Measurements from ENCODE around the gene CCNQ.

The CCNQ gene

DNA sequence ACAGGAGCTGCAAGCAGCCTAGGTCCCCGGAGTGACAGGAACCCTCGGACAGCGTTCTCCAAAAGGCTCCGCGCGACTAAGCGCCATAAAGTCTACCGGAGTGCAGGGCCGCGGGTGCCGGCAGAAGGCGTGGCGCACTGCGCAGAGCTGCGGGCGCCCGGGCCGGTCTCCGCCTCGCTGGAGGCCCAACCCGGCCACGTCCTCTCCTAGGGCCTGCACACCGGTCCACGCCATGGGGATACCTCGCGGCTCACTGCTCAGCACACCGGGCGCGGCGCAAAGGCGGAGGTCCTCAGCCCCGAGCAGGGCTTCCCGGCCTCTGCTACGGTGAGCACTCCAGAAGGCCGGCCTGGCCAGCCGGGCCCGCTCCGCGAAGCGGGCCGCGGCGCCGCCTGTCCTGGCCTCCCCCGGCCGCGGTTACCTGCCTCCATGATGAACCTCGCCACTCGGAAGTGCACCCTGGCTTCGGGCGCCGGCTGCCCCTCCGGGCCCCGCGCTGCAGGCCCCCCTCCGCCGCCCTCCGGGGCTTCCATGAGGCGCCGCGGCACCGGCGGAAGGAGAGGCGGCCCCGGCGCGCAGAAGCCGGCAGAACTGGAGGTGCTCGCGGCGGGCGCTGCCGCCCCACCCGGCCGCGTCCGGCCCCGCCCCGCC is at the start of gene CCNQ:
Gene CCNQ (minus strand): TSS at position 599 of the 651 bp plus-strand sequence. CDS start 66 bp downstream, at position 533.
- no peak for DNase-seq (ENCODE audit: low read depth in 2 of 2)

DNA sequence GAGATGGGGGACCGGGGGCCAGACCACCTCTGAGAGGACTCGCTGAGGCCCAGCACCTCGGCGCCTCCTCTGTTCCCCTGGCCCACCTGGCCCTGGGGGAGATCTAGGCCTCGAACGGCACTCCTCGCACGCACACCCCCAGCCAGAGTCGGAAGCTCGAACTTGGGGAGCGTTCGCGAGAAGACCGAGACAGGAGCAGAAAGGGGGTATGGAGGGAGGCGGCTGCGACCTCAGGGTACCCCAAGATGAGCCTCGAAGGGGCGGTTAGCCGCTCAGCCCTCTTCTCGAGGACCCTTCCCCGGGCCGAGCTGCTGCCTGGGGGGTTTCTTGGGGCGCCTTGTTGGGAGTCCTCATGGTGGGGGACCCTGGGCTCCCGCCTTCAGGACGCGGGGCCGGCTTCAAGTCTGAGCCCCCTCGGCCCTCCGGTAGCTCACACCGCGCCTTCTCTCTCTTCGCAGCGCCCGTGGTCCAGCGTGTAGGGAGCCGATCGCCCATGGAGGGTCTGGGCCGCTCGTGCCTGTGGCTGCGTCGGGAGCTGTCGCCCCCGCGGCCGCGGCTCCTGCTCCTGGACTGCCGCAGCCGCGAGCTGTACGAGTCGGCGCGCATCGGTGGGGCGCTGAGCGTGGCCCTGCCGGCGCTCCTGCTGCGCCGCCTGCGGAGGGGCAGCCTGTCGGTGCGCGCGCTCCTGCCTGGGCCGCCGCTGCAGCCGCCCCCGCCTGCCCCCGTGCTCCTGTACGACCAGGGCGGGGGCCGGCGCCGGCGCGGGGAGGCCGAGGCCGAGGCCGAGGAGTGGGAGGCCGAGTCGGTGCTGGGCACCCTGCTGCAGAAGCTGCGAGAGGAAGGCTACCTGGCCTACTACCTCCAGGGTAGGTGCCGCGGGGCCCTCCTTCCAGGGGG is 48.8 kb upstream of the CCNQ start:
- no peak for DNase-seq (ENCODE audit: low read depth in 2 of 2)

DNA sequence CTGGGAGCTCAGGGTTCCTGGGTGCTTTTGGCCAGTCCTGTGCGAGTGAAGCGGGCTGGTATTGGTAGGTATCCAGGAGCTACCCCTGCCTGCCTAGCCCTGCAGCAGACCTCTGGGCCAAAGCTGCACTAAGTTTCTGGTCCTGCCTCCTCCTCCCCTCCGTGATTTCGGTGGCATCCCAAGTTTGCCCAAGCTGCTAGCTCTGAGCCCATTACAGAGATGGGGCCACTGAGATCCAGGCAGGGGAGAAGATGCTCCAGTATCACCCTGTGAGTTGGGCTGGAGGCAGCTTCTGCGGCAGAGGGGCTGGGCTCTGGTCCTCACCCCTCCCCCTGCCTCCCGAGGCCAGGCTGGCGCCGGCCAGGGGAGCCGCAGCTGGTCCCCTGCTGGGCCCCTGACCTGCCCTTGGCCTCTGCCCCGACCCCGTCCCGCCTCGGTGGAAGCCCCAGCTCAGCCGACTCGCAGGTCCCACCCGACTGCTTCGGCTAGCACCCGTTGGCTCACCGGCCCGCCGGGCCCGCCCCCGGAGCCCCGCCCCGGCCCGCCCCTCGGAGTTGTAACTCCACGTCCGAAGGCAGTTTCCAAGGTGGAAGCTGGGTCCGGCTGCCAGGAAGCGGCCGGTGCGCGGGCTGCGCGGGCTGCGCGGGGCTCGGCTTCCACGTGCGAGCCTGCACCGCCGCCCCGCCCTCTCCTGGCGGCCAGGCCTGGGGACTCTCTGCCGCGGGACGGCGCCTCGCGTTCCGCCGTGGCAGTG is 47.9 kb upstream of the CCNQ start, which contains the start of gene DUSP9:
Gene DUSP9 (plus strand): TSS at position 584 of the 754 bp plus-strand sequence. CDS start 751 bp downstream, outside the sequence.
- DNase-seq (ENCODE audit: low read depth in 2 of 2), result no peak

DNA sequence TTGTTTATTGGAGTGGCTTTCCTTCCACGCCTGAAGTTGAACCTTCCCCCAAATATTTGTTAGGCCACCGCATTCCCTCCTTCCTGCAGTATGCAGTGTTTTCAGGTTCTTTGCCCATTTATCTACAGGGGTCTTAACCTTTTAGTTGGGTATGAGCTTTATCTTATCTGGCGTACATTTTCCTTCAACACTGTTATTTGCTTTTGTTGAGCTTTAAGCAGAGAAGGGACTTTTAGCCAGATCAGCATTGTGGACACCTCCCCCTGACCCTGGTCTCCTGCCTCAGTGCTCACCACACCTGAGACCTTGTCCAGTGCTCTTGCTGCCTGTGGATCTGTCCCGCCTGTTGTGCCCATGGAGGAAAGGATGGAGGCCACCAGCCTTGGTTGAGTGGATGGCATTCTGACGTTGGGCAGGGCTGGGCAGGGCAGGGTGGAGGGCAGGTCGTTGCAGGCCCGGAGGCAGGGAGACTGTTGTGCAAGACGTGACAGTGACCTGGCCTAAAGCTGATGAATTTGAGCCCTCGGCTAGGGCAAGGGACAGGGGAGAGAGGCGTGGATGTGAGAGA is 47.1 kb upstream of the CCNQ start:
- no peak for DNase-seq (ENCODE audit: low read depth in 2 of 2)

DNA sequence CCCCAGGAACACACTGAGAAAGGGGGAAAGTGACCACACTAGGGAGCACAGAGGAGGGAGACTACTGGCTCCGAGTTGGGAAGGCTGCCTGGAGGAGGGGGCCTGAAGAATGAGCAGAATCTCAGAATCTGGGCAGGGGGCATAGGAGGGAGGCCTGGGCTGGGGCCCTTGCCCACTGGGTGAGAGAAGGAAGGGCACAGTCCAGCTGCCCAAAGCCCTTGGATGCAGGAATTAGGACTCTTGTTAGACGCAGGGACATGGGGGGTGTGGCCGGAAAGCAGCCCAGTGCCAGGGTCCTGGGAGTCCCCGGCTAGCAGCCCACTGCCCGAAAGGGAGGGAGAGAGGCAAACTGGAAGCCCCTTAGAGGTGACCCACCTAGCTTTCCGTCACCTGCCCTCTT is 46.2 kb upstream of the CCNQ start:
- no peak for DNase-seq (ENCODE audit: low read depth in 2 of 2)

DNA sequence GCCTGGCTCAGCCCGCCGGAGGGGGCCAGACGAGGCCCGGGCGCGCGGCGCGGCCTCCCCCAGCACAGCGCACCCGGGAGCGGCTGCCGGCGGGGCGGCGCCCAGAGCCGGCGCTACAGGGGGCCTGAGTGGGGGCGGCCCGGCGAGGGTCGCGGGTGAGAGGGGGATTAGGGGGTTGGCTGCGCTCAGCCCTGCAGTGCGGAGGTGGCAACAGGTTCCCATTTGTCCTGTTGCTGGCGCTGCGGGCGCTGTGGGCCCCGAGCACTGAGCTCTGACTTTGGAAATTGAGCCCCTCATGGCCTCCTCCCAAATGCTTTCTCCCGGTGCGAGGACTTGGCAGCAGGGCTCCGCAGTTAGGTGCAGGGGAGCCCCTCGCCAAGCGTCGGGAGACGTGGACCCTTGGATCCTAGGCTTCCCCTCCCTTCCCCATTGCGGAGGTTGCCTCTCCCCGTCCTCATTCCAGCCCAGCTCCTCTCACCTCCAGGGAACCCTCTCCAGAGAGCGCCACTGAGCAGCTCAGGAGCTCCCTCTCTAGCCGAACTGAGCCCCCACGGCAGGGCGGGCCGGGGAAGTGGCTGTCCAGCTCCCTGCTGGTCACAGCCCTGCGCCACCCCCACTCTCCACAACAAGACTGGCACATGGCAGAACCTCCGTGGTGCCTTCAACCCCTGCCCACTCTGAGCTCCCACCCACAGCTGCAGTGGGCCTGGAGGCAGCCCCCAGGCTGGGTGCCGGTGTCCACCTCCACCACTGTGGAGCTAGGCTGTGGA is 45.6 kb upstream of the CCNQ start:
- no peak for DNase-seq (ENCODE audit: low read depth in 2 of 2)

DNA sequence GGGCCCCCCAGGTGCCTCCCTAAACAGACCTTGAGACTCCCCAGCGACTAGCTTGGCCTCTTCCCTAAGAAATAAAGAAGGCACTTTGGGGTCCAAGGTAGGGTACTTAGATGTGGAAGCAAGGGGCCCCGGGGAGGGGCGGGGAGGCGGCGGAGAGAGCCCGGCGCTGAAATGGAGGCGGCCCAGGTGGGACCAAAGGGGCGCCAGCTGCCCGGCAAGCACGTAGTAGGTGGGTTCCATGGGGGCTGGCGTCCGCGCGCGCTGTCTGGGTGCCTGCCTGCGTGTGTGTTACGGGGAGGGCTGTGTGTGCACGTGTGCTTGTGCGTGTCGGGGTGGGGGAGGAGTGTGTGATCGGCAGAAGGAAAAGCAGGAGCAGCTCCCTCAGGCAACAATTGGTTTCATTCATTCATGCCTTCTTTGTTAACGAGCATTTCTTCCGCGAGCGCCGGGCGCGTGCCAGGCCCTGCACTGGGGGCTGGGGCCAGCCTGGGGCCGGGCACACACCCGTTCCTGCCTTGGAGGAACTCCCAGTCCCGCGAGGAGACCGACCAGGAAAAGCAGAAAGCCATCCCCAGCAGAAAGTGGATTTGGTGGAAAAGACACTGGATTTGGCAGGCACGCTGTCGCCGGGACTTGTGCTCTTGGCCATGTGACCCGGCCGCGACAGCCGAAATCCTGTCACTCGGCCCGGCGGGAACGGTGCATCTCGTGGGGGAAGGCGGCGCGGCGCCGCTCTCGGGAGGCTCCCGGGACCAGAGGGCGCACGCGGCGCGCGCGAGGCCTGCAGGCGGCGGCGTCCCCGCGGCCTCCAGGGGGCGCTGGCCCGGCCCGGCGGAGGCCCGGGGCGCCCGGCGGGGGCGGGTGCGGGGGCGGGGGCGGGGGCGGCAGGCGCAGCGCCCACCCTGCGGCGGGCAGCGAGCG is 44.8 kb upstream of the CCNQ start:
- no peak for DNase-seq (ENCODE audit: low read depth in 2 of 2)

DNA sequence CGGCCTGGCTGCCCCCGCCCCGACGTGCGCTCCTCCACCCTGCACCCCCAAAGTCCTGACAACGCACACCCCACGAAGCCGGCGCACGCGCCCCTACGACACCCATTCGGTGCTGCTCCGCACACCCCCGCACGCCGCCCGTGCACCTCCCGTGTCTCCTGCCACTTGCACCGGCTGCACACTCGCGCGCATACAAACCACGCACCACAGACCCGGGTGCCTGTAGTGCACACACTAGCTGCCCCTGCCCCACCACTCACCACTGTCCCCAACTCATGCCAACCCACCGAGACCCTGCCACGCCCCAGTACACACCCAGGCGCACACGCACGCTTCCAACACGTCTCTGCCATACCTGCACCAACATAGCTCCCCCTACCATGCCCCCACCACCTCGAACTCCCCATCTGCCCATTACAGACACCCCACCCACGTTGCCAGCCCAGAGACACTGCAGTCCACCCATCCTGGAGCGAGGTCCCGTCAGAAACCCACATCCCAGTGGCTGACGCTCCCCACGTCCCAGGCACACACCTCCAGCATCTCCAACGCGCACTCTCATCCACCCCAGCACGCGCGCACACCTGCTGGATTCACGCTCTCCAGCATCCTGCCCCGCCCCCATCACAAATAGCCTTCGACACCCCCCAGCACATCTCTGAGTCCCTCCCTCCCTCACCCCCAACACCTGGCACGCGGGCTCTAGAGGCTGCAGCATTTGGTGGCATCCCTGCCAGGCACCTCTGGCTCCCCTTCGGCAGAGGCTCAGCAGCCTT is 43.9 kb upstream of the CCNQ start:
- DNase-seq (ENCODE audit: low read depth in 2 of 2), result no peak

DNA sequence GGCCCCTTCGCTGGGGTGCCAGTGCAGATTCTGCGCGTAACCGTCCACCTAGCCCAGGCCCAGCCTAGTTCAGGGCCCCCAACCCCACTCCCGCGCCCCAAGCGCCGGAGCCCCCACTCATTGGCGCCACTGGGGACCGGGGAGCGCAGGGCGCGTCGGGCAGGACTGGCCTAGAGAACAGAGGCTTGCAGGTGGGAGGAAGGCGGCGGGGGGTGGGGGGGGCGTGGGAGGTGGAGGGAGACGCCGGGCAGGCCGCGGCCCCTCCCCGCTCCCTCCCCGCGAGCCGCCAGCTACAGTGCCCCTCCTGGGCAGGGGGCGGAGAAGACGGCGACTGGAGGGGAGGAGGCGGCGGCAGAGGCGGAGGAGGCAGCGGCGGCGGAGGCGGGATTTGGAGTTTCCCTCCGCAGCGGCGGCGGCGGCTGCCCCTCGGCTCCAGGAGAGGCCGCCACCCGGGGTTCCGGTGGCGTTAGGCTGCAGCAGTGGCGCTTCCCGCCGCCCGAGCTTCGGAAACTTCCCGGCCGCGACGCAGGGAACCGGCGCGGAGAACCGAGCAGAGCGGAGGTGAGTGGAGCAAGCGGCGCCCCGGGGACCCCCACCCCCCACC is 43.2 kb upstream of the CCNQ start:
- DNase-seq (ENCODE audit: low read depth in 2 of 2), result no peak

DNA sequence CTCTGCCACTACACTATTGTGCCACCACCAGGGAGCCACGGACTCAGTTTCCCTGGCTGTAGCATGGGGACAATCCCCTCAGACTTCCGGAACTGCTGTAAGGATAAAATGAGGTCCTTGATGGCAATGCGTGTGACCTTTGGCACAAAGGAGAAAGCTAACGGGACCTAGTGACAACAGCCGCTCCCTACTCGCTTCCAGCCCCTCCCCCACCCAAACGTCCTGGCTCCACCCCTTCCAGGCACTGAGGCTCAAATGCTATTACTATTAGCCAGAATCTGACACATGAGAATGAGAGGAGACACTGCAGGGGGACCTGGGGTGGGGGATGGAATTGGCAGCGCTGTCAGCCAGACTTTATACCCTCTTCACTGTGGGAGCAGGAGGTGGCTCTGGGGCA is 42.7 kb upstream of the CCNQ start:
- no peak for DNase-seq (ENCODE audit: low read depth in 2 of 2)

DNA sequence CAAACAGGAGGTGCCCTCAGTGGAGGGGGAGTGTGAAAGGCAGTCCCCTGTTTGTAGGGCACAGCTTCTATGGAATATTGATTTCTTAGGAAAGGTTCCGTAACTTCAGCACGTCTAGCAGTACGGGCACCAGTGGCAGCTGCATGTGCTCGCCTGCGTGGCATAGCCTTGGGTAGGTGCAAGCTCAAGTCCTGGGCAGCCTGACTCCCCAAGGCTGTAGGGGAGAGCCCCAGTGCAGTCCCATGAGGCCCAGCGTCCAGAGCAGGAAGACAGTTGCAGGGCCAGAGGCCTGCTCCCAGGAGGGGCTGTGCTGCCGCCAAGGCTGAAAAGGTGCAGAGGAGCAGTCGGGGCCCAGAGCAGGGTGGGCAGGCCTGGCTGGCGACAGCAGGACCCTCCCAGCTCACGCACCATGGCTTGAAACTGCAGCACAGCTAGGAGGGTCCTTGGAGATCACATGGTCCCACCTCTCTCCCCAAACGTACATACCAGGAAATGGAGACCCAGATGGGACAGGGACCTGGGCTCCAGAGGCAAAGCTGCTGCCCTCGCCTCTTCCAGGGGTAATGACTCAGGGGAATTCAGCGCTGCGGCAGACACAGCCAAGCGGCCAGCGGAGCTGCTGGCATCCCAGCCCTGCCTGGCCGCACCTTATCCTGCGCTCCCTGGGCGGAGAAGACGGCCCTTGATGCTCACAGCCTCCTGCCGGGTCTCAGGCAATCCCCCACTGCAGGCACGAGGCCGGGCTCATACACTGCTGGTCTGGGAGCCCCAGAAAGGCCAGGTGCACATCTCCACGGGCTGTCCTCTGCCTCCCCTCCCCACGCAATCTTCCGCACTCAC is 42.0 kb upstream of the CCNQ start:
- DNase-seq (ENCODE audit: low read depth in 2 of 2), result no peak

DNA sequence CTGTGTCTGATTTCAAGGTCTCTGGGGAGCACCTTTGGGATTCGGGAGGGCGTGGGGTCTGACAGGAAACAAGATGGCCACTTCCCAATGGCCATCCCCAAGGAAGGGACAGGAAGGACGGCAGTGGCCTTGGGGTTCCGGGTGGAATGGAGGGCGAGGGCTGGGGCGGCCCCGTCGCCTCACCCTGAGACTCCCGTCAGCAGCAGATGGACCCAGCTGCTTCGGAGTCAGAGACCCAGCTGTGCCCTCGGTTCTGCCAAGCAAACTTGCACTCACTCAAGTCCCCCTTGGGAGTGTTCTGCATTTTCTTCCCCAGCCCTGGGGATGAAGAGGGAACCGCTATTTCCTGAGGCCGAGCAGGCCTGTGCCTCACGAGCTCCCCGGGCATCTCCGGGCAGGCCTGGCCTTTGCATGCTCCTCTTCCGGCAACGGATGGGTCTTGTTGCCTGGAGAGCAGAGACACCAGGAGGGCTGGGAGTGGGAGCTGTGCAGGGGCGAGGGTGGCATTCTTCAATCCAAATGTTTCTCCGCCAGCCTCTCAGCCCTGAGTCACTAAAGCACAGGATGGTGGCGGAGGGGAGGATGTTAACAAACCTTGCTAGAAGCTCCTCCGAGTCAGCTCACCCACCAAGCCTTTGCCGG is 41.2 kb upstream of the CCNQ start:
- no peak for DNase-seq (ENCODE audit: low read depth in 2 of 2)

DNA sequence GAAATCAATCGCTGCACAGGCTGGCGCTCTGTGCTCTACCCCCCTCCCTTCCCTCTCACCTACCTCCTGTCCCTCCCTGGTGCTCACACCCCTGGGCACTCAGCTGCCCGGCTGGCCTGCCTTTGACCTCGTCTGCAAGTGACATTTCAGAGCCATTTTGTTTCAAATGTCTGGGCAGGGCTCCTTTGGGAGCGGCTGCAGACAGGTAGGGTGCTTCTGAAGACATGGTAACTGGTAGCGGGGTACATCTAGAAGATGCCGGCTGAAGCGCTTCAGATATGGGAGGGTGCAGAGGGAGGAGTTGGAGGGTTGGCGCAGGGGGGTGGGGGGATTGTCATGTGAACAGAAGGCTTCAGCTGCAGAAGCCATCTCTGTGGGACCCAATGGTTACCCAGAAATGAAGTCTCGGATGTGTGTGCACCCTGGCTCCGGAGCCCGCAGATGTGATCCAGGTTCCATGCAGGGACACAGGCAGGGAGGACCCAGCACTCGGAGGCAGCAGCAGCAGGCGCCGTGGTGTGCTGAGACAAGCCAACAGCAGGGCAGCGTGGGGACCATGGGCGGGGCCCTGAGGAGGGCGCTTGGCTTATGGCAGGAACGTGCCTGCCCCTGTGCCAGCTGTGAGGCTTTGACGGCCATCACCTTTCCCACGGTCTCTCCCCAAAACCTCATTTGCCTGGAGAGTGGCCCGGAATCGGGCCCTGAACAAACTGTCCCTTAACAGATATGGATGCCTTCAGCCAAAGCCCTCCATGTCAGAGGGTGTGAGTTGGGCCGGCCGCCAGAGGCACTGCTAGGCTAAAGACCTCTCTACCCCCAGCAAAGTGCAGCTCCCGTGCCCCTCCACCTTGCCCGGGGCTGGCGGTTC is 40.5 kb upstream of the CCNQ start:
- no peak for DNase-seq (ENCODE audit: low read depth in 2 of 2)

DNA sequence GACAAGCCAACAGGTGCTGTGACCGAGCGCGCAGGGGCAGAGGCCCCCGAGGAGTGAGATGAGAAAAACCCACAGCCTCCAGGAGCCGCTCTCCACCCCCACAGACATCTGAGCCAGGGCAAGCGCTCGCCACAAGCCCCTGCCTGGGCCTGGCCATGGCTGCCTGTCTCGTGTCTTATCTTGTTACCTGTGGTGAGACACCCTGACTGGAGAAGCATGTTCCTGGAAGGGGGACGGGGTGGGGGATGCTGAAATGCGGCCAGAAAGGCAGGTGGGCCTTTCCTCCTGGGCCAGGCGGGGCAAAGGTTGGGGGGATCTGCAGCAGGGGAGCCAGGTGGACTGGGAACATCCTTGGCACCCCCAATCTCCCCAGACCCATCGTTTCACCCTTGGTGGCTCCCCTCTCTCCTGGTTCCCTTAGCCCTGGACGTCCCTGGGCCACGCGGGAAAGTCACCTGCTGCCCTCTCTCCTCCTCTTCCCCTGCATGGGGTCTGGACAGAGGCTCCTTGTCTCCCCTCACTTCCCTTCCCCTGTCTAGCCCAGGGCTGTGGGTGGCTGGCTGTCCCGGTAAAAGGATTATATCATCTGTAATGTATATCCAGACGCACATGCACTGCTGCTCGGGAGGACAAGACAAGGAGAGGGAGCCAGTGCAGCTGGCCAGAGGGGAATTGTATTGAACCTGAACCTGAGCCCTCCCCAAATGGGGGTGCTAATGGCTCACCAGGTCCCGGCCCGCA is 39.7 kb upstream of the CCNQ start:
- DNase-seq (ENCODE audit: low read depth in 2 of 2), result no peak

DNA sequence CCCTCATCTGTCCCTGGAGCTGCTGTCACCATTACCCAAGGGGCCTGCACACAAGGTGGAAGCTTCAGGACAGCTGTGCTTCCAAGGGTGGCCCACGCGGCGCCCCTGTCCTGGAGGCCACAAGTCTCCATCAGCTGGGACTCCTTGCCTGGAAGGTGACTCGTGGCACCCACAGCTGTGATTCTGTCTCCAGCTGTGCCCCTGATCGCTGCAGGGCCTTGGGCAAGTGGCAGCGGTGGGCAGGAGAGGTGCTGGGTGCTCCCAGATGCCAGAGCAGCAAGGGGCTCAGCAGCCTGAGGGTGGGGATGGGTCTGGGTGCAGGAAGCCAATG is 39.1 kb upstream of the CCNQ start:
- DNase-seq (ENCODE audit: low read depth in 2 of 2), result no peak

All from stimulated activated CD4-positive, alpha-beta T cell treated with anti-CD3 and anti-CD28 coated beads, Interleukin-12 subunit alpha, Interleukin-12 subunit beta, amount 100 ng/mL, for 24 hours (primary cell).